Memory B cell (primary cell): Measurements from ENCODE around the gene ALG9.
"Not testable (repeated sequence)": the region's sequence is repeated elsewhere in the genome, so short reads cannot be mapped to it uniquely, and the experiment has no call there.

Experiments used
- ATAC-seq: fragments of 150-1000 bp; cut with Tn5 transposase; 2 replicates; pipeline ENCODE4 v1.10.0; 2021; ENCODE audit warnings: low read depth, mild to moderate bottlenecking, moderate library complexity
- DNase-seq, 2 donors: peaks; one replicate each; pipeline ENCODE4 v3.0.0; 2022; ENCODE audit warnings: low spot score in 2 of 2
- H3K27ac Mint-ChIP-seq: one replicate; pipeline ENCODE4 v1.8.0; 2022; ENCODE audit warnings: mild to moderate bottlenecking, moderate library complexity, mixed read lengths
- H3K27me3 Mint-ChIP-seq: one replicate; pipeline ENCODE4 v1.8.0; 2022; ENCODE audit warnings: mixed read lengths
- H3K36me3 Mint-ChIP-seq: one replicate; pipeline ENCODE4 v1.8.0; 2022; ENCODE audit warnings: mild to moderate bottlenecking, mixed read lengths
- H3K4me1 Mint-ChIP-seq: one replicate; pipeline ENCODE4 v1.8.0; 2022; ENCODE audit warnings: mixed read lengths
- H3K4me3 Mint-ChIP-seq: one replicate; pipeline ENCODE4 v1.8.0; 2022; ENCODE audit warnings: mild to moderate bottlenecking, moderate library complexity, mixed read lengths
- H3K9me3 Mint-ChIP-seq: one replicate; pipeline ENCODE4 v1.8.0; 2022; ENCODE audit warnings: mixed read lengths

The ALG9 gene

DNA sequence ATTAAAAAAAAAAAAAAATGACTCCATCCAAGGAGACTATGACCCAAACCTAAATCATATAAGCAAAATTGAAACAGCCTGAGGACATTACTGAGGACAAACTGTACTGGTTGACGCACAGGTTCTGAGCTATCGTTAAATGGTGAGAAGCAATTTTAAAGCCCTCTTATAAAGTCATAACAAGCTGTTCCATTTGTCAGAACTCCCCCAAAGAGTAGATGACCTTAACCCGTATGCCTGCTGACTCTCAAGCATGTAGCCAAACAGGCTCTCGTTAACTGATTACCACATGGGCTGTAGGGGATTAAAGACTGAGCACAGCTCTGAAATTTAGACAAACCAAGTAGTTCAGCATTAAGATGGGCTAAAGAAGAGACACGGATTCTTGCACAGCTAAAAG is 38.0 kb upstream of the ALG9 start:
- H3K36me3 Mint-ChIP-seq = peaks cover 4% of the 10 kb centered on the region
- H3K4me1 Mint-ChIP-seq = peaks cover 5% of the 10 kb centered on the region
- peaks cover 4% of the 10 kb centered on the region for H3K9me3 Mint-ChIP-seq
- no peak overlapping the region for H3K4me3 Mint-ChIP-seq
- DNase-seq (no peak), ATAC-seq (no peak)
- peaks cover 19% of the 10 kb centered on the region for H3K27me3 Mint-ChIP-seq
- no peak overlapping the region for H3K27ac Mint-ChIP-seq

DNA sequence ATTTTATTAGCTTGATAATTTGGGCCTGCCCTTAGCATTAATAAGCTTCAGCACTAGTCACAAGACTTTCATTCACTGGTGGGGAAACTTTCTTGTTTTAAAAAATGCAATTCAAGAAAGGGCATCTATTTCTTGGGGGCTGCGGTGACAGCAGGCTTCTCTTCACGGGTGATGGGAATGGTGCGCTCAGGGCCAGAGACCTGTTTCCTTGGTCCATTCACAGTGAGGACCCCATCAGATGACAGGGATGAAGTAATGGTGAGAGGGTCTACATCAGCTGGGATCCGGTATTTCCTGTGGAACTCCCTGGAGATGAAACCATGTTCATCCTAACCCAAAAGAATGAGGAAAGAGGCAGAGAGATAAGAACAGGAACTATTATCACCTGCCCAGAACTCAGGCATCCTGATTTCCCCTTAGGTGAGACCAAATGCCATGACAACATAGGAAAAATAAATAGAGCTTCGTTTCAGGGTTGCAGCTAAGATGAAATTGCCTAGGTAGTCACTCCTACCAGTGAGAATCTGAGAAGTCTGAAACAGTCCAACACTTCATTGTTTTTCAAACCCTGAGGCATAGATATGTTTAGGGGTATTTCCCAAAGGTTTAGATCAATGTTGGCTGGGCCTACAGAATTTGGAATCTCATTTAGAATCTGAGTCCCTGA is 37.4 kb upstream of the ALG9 start:
- H3K4me1 Mint-ChIP-seq = peaks cover 5% of the 10 kb centered on the region
- peaks cover 18% of the 10 kb centered on the region for H3K27me3 Mint-ChIP-seq
- peaks cover 4% of the 10 kb centered on the region for H3K9me3 Mint-ChIP-seq
- no peak overlapping the region for H3K27ac Mint-ChIP-seq
- H3K4me3 Mint-ChIP-seq = no peak overlapping the region
- no peak for DNase-seq
- no peak for ATAC-seq
- peaks cover 4% of the 10 kb centered on the region for H3K36me3 Mint-ChIP-seq

DNA sequence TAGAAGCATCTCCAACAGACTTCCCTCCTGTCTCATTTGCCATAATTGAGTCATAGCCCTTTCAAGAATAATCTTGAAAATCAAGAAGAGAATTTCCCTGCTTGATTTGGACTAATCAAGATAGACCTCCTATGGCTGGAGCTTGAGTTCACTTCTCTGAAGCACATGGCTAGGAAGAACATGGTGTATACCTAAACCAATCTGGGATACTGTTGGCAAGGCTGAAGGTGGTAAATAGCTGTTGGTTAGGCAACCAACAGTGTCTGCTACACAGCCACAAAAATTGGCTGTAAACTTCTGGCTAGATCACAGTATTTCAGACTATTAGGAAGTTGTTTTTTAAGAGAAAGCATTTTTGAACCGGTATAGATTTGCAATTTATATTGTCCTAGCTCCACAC is 35.3 kb upstream of the ALG9 start:
- Mint-ChIP-seq H3K27ac (no peak overlapping the region), H3K36me3 (peaks cover 6% of the 10 kb centered on the region), H3K4me3 (no peak overlapping the region), H3K27me3 (peaks cover 15% of the 10 kb centered on the region), H3K4me1 (no peaks in the 10 kb centered on the region), H3K9me3 (peaks cover 4% of the 10 kb centered on the region)
- DNase-seq (no peak), ATAC-seq (no peak)

DNA sequence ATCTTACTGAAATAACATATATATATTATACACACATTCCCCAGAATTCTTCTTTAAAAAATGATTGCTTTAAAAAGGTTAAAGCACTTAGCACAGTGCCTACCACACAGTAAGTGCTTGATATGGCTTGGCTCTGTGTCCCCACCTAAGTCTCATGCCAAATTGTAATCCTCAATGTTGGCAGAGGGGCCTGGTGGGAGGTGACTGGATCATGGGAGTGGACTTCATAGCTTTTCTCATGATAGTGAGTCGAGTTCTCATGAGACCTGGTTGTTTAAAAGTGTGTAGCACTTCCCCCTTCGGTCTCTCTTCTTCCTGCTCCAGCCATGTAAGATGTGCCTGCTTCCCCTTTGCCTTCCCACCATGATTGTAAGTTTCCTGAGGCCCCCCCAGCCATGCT is 34.0 kb upstream of the ALG9 start:
- Mint-ChIP-seq H3K27me3 (peaks cover 7% of the 10 kb centered on the region), H3K9me3 (peaks cover 4% of the 10 kb centered on the region), H3K4me3 (no peak overlapping the region), H3K36me3 (peaks cover 6% of the 10 kb centered on the region), H3K27ac (no peak overlapping the region), H3K4me1 (no peaks in the 10 kb centered on the region)
- ATAC-seq = no peak
- DNase-seq = no peak

DNA sequence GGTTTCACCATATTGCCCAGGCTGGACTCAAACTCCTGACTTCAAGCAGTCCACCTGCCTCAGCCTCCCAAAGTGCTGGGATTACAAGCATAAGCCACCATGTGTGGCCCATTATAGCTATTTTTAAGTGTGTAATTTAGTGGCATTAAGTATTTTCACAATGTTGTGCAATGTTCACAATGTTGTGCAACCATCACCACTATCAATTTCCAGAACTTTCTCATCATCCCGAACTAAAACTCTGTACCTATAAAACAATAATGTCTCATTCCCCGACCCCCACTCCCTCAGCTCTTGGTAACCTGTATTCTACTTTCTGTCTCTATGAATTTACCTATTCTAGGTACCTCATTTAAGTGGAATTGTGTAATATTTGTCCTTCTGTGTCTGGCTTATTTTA is 15.5 kb upstream of the ALG9 start:
- Mint-ChIP-seq H3K27me3 (no peaks in the 10 kb centered on the region), H3K4me3 (no peak overlapping the region), H3K4me1 (peaks cover 2% of the 10 kb centered on the region), H3K9me3 (no peaks in the 10 kb centered on the region), H3K36me3 (peaks cover 8% of the 10 kb centered on the region), H3K27ac (no peak overlapping the region)
- no peak for DNase-seq
- ATAC-seq = no peak

DNA sequence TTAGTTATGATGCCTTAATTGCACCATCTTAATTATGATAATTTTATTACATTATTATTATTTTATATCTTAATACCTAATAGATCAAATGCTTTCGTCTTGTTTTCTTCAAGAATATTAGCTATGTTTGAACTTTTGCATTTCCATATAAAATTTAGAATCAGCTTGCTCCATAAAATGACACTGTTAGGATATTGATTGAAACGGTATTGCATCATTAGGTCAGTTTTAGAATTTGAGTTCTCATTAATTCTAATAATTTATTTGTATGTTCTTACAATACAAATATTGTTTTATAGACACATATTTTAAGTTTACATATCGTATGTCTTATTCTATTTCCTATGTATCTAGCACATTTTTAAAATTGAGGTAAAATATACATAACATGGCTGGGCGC is 14.7 kb upstream of the ALG9 start:
- DNase-seq (no peak), ATAC-seq (no peak)
- Mint-ChIP-seq H3K27me3 (no peaks in the 10 kb centered on the region), H3K27ac (no peak overlapping the region), H3K4me3 (no peak overlapping the region), H3K36me3 (peaks cover 8% of the 10 kb centered on the region), H3K9me3 (no peaks in the 10 kb centered on the region), H3K4me1 (peaks cover 2% of the 10 kb centered on the region)

DNA sequence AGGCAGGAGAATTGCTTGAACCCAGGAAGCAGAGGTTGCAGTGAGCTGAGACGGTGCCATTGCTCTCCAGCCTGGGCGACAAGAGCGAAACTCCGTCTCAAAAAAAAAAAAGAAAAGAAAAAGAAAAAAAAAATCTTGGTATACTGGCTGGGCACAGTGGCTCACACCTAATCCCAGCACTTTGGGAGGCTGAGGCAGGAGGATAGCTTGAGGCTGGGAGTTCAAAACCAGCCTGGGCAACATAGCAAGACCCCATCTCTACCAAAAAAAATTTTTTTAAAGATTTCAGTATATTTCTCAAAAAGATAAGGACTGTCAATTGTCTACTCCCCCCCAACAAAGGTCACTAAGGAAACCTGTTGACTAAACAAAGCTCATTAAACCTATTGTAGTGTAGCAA is 13.7 kb upstream of the ALG9 start:
- not testable (repeated sequence) for H3K4me3 Mint-ChIP-seq, H3K4me1 Mint-ChIP-seq, H3K27ac Mint-ChIP-seq, ATAC-seq, H3K36me3 Mint-ChIP-seq, H3K9me3 Mint-ChIP-seq, DNase-seq, H3K27me3 Mint-ChIP-seq

DNA sequence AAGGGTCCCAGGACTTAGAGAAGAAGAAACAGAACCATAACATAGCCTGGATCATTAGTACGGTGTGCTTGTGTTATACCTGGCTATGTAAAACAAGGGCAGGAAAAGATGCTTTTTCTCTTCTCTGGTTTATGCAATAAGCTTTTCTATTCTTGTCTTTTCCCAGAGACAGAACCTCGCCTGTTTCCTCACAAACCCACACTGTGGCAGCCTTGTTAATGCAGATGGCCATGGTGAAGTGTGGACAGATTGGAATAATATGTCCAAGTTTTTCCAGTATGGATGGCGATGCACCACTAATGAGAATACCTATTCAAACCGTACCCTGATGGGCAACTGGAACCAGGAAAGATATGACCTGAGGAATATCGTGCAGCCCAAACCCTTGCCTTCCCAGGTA is 10.8 kb upstream of the ALG9 start:
- ATAC-seq (no peak), DNase-seq (no peak)
- Mint-ChIP-seq H3K4me1 (peaks cover 12% of the 10 kb centered on the region), H3K27me3 (no peaks in the 10 kb centered on the region), H3K27ac (no peak overlapping the region), H3K36me3 (peaks cover 8% of the 10 kb centered on the region), H3K9me3 (no peaks in the 10 kb centered on the region), H3K4me3 (no peak overlapping the region)

DNA sequence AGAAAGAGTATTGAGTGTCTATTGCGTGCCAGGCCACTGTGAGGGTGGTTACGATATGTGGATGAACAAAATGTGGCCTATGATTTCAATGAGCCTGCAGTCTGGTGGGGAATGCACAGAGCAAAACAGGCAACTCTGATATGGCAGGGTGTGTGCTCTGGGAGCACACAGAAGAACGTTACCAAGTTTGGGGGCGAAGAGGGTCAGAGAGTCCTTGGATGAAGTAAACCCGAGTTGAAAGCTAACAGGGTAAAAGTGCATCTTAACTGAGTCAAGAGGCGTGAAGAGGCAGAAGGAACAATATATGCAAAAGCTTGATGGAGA is 8.2 kb upstream of the ALG9 start:
- Mint-ChIP-seq H3K36me3 (peaks cover 10% of the 10 kb centered on the region), H3K9me3 (no peaks in the 10 kb centered on the region), H3K27ac (peak overlapping the region; percentile 99), H3K4me1 (peaks cover 10% of the 10 kb centered on the region), H3K27me3 (no peaks in the 10 kb centered on the region), H3K4me3 (peak overlapping the region; percentile 98)
- no peak for DNase-seq
- ATAC-seq = no peak

DNA sequence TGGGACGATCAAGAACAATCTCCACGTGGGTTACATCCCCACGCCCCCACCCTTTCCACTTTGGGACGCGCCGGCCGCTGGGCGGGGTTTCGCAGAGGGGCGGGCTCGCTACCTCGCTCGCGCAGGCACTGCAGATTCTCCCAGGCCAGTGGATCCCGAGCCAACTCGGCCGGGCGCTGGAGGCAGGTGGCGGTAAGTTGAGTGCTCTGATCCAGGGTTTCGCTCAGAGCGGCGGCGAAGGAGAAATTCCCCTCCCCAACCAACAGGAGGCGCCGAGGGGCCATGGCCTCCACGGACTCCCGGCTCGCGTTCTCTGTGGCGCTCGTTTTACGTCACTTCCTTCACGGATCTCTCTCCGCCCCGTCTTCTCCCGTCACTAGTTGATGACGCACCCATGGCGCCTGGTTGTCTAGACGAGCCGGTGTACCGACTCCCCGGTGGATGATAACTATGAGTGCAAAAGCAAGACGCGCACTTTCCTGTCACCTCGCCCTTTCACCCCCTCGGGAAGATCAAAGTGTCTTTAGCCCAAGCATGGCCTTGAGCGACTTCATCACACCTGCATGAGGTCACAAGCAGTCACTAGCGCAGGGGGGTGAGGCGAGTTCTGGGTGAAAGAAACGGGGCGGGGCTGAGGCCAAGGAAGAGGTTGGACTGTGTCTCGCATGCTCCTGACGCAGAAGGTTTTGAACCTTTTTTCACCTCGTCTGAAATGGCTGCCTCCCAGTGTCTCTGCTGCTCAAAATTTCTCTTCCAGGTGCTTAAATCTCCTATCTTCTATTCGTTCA is 7.7 kb upstream of the ALG9 start, which contains the start of the genes CFAP68 and FDXACB1:
CFAP68 (plus strand) TSS at position 693 of the 788 bp plus-strand sequence; CDS start at position 713, 20 bp downstream.
FDXACB1 (minus strand) TSS at position 317 of the 788 bp plus-strand sequence; CDS start at position 284, 33 bp downstream.
- peaks cover 8% of the 10 kb centered on the region for H3K36me3 Mint-ChIP-seq

DNA sequence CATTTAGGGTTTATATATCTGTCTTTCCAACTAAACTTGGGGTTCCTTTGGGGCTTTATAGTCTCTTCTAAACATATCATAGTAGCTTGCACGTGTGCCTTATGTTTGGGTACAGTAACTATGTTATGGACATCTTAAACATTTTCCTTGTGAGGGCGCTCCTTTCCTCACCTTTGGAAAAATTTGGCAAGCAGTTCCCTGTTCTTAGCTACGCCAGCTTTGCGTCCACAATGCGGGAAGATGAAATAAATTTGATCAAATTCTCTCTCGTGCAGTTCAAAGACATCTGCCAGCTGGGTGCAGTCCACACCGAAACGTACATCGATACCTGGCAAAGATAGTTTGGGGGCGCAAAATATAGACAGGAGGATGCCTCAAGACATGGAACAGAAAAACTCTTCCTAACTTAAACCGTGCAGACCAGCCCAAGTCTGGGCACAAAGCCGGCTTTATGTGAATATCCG is 7.0 kb upstream of the ALG9 start:
- DNase-seq = no peak
- peak; percentile 0 for ATAC-seq
- H3K9me3 Mint-ChIP-seq = no peaks in the 10 kb centered on the region
- H3K4me1 Mint-ChIP-seq = peaks cover 10% of the 10 kb centered on the region
- H3K27me3 Mint-ChIP-seq = no peaks in the 10 kb centered on the region
- peak overlapping the region; percentile 99 for H3K27ac Mint-ChIP-seq
- H3K4me3 Mint-ChIP-seq = peak overlapping the region; percentile 98
- H3K36me3 Mint-ChIP-seq = peaks cover 5% of the 10 kb centered on the region

More for the DNA sequence above, 7.7 kb upstream of the ALG9 start, which contains the start of the genes CFAP68 and FDXACB1:
- H3K27me3 Mint-ChIP-seq = no peaks in the 10 kb centered on the region
- DNase-seq (peak; percentile 94 to 96), ATAC-seq (peak; percentile 84)
- H3K4me1 Mint-ChIP-seq = peaks cover 10% of the 10 kb centered on the region
- H3K27ac Mint-ChIP-seq = peak within 1 kb of the TSS; percentile 99
- H3K9me3 Mint-ChIP-seq = no peaks in the 10 kb centered on the region
- peak within 1 kb of the TSS; percentile 98 for H3K4me3 Mint-ChIP-seq

DNA sequence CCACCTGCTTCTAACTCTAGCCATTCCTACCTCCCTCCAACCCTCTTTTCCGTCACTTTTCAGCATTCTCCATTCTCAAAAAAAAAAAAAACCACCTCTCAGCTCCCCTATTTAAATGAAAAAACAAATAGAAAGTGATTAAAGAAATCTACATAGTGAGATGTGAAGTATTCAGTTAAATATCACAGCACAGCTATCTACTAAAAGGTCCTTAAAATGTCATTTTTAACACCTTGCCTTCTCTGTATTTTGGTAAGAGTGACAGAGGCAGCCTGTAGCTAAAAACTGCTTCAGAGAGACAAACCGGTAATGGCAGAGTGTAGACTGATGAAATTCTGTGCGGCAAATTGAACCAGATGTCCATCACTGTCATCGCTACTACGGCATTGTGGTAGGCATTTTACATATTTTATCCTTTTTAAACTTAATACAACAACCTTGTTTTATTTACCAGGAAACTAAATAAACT is 346 bp upstream of the ALG9 start:
- peak overlapping the region; percentile 92 for H3K4me3 Mint-ChIP-seq
- H3K27ac Mint-ChIP-seq = peak overlapping the region; percentile 95
- H3K9me3 Mint-ChIP-seq = no peaks in the 10 kb centered on the region
- no peaks in the 10 kb centered on the region for H3K27me3 Mint-ChIP-seq
- ATAC-seq = no peak
- no peak for DNase-seq
- H3K4me1 Mint-ChIP-seq = peaks cover 10% of the 10 kb centered on the region
- peaks cover 17% of the 10 kb centered on the region for H3K36me3 Mint-ChIP-seq

DNA sequence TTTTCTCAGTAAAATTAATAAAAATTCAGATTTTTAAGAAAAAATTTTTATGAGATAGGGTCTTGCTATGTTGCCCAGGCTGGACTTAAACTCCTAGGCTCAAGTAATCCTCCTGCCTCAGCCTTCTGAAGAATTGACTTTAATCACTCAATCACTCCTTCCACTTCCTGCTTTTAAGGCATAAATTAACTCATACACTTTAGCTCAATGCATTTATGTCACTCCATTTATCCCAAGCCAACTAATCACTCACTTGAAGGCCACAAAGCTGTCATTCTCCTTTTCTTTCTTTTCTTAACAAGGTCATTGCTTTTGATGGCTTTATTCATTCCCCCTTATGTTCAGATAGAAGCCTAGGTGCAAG is 877 bp downstream of the ALG9 start:
- Mint-ChIP-seq H3K27me3 (no peaks in the 10 kb centered on the region), H3K27ac (peak overlapping the region; percentile 95), H3K9me3 (no peaks in the 10 kb centered on the region), H3K36me3 (peaks cover 23% of the 10 kb centered on the region), H3K4me1 (peaks cover 12% of the 10 kb centered on the region), H3K4me3 (peak overlapping the region; percentile 92)
- ATAC-seq (no peak), DNase-seq (no peak)

DNA sequence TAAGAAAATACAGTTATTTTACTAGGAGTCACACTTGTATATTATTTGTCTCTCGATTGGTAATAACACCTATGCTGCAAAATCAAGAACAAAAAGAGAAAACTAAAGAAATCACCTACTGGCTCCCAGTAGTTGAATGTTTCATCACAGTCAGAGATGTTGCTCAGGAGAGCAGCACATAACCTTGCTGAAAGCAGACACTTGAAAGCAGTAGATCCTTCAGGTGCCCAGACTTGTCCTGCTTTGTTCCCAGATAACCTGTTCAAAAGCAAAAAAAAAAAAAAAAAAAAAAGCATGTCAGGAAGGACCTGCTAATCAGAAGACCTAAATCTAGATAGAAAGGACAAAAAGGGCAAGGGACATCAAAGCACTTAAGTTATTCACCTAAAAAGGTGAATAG is 1.3 kb downstream of the ALG9 start:
- DNase-seq (no peak), ATAC-seq (no peak)
- Mint-ChIP-seq H3K4me3 (no peak overlapping the region), H3K9me3 (no peaks in the 10 kb centered on the region), H3K4me1 (peaks cover 12% of the 10 kb centered on the region), H3K27ac (no peak overlapping the region), H3K36me3 (peaks cover 23% of the 10 kb centered on the region), H3K27me3 (no peaks in the 10 kb centered on the region)
